Measurements from ENCODE around the gene WDR88. TPM values are rescaled to one million over a fixed set of nuclear protein-coding genes. Genes with fewer than 3 reads are reported as not detected.
"Not testable (repeated sequence)": the region's sequence is repeated elsewhere in the genome, so short reads cannot be mapped to it uniquely, and the experiment has no call there.

The WDR88 gene
- total and polyA plus RNA-seq, 2 donors (not counting 3 experiments of a cell fraction or from before 2014, with no cell fraction given) = not detected

DNA sequence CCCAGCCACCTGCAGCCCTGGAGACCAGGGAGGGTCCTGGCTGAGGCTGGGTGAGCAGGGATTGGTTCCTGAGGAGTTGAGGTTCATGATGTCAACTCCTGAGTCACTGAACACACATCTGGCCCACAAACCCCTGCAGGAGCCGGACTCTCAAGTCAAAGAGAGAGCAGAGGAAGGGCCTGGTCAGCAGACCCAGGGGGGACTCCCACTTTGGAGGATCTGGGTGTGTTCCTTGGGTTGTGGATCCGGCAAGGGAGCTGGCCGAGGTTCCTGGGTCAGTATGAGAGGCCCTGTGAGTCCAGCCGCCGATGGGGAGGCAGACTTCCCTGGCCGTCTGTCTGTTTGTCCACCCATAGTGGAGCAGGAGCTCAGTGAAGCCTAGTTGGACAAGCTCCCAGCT, 89.7 kb downstream of the WDR88 start:
- no peak overlapping the region for H2AFZ ChIP-seq (ENCODE audit: low read depth, low read length)
- H3K9me3 ChIP-seq (replicated peaks; ENCODE audit: control insufficient read depth, insufficient read depth, low read length) = no peaks in the 10 kb centered on the region
- DNase-seq (ENCODE audit: low read depth, low spot score) = no peak
- no peak overlapping the region for H3K9ac ChIP-seq (replicated peaks; ENCODE audit: extremely low read depth, insufficient read depth, low read length)
- no peaks in the 10 kb centered on the region for H3K79me2 ChIP-seq (ENCODE audit: control insufficient read depth, insufficient read depth, low read length)
- H3K27ac ChIP-seq (ENCODE audit: insufficient read depth, low read depth, low read length) = no peak overlapping the region
- no TSS peak for BruUV-seq (replicated peaks)
- no peaks in the 10 kb centered on the region for H4K20me1 ChIP-seq (replicated peaks; ENCODE audit: control insufficient read depth, extremely low read depth, insufficient read depth, low read length)
- intact Hi-C loops (cut with micrococcal nuclease) = no loop called here
- no peaks in the 10 kb centered on the region for H3K4me1 ChIP-seq (ENCODE audit: control insufficient read depth, extremely low read depth, insufficient read depth, low read length)
- H3K4me3 ChIP-seq (replicated peaks in 1 of 3; ENCODE audit: insufficient read depth in 1 of 3, low read depth in 1 of 3, low read length in 3 of 3) = no peak overlapping the region
- peaks cover 20 to 23% of the 10 kb centered on the region in 2 experiments for H3K27me3 ChIP-seq (ENCODE audit: control insufficient read depth in 2 of 2, insufficient read depth in 2 of 2, low read length in 2 of 2)
- dilution Hi-C loops (cut with MboI; ENCODE audit: extremely low pct_ligation_motif_present, low sequenced_read_pairs) = no loop called here
- H3K9me1 ChIP-seq (replicated peaks; ENCODE audit: control insufficient read depth, extremely low read depth, insufficient read depth, low read length) = no peaks in the 10 kb centered on the region
- no peak overlapping the region for H3K4me2 ChIP-seq (ENCODE audit: insufficient read depth, low read length)
- CTCF ChIA-PET = interaction anchor here (1.3 kb wide), 1 partner anchor 14 kb away, joined by 3 read pairs; no protein-coding TSS in a partner anchor
- no peak for FAIRE-seq
- H3K36me3 ChIP-seq (ENCODE audit: control insufficient read depth in 2 of 2, extremely low read depth in 1 of 2, insufficient read depth in 2 of 2, low read length in 2 of 2) = no peaks in the 10 kb centered on the region
- no peak for TF ChIP-seq JUN (IDR thresholded peaks at IDR 0.05; ENCODE audit: borderline replicate concordance, insufficient read depth, insufficient read length, low read depth)
- no peak for TF ChIP-seq POLR2A (IDR thresholded peaks at IDR 0.05; ENCODE audit: low read depth, low read length)
- TF ChIP-seq CTCF (IDR thresholded peaks at IDR 0.05; ENCODE audit: extremely low read depth in 1 of 2, insufficient read depth in 1 of 2, low read depth in 1 of 2, low read length in 2 of 2) = no peak
- no peak for TF ChIP-seq FOS (IDR thresholded peaks at IDR 0.05; ENCODE audit: borderline replicate concordance, insufficient read depth, low read length)
- no peak for TF ChIP-seq GATA2 (IDR thresholded peaks at IDR 0.05; ENCODE audit: insufficient read depth, insufficient read length, low read depth, low read length)
- TF ChIP-seq MAX (IDR thresholded peaks at IDR 0.05; ENCODE audit: insufficient read depth, insufficient read length) = no peak
- TF ChIP-seq POLR2AphosphoS5 (IDR thresholded peaks at IDR 0.05; ENCODE audit: insufficient read depth, low read depth, low read length) = no peak
- TF ChIP-seq MYC (IDR thresholded peaks at IDR 0.05; ENCODE audit: low read depth, low read length) = no peak
- TF ChIP-seq EZH2 (IDR thresholded peaks at IDR 0.05; ENCODE audit: borderline replicate concordance, low read depth, low read length, severe bottlenecking) = no peak
- POLR2A ChIA-PET = no interaction called here

- H3K4me1 ChIP-seq (ENCODE audit: control insufficient read depth, extremely low read depth, insufficient read depth, low read length); H3K36me3 ChIP-seq (ENCODE audit: control insufficient read depth in 2 of 2, extremely low read depth in 1 of 2, insufficient read depth in 2 of 2, low read length in 2 of 2); H2AFZ ChIP-seq (ENCODE audit: low read depth, low read length); BruUV-seq (replicated peaks); H3K4me2 ChIP-seq (ENCODE audit: insufficient read depth, low read length); H3K4me3 ChIP-seq (replicated peaks in 1 of 3; ENCODE audit: insufficient read depth in 1 of 3, low read depth in 1 of 3, low read length in 3 of 3); POLR2A ChIA-PET; H3K27ac ChIP-seq (ENCODE audit: insufficient read depth, low read depth, low read length); H3K9ac ChIP-seq (replicated peaks; ENCODE audit: extremely low read depth, insufficient read depth, low read length); H3K79me2 ChIP-seq (ENCODE audit: control insufficient read depth, insufficient read depth, low read length); H3K9me1 ChIP-seq (replicated peaks; ENCODE audit: control insufficient read depth, extremely low read depth, insufficient read depth, low read length); H3K9me3 ChIP-seq (replicated peaks; ENCODE audit: control insufficient read depth, insufficient read depth, low read length); FAIRE-seq; H4K20me1 ChIP-seq (replicated peaks; ENCODE audit: control insufficient read depth, extremely low read depth, insufficient read depth, low read length); dilution Hi-C loops (cut with MboI; ENCODE audit: extremely low pct_ligation_motif_present, low sequenced_read_pairs); DNase-seq (ENCODE audit: low read depth, low spot score); intact Hi-C loops (cut with micrococcal nuclease): not testable (repeated sequence)
- H3K27me3 ChIP-seq (ENCODE audit: control insufficient read depth in 2 of 2, insufficient read depth in 2 of 2, low read length in 2 of 2) = peaks cover 23 to 26% of the 10 kb centered on the region in 2 experiments
- CTCF ChIA-PET = interaction anchor here (1.0 kb wide), 1 partner anchor 30 kb away, joined by 3 read pairs; no protein-coding TSS in a partner anchor
Measured at GRCh38 chr19:33222255-33222654, 90.3 kb downstream of the WDR88 start.
